ENCODE data around the gene EDN3.
A peak's percentile ranks its signal among the peaks of the same experiment; 100 is the strongest.

EDN3 gene

GRCh38 chr20:59300333-59301081 is at the start of gene EDN3:
EDN3 (plus strand) TSS chr20:59300611; CDS start chr20:59300813, 202 bp downstream.
- DNase-seq = no peak

- no peak for DNase-seq
Measured at GRCh38 chr20:59253325-59253724, 47.1 kb upstream of the EDN3 start.

- DNase-seq = no peak
Measured at GRCh38 chr20:59253779-59254319, 46.6 kb upstream of the EDN3 start.

GRCh38 chr20:59255256-59255655 is 45.2 kb upstream of the EDN3 start:
- DNase-seq = no peak

- no peak for DNase-seq
Measured at GRCh38 chr20:59258221-59258621, 42.2 kb upstream of the EDN3 start.

- DNase-seq = no peak
Measured at GRCh38 chr20:59259946-59260345, 40.5 kb upstream of the EDN3 start.

- DNase-seq = no peak
Measured at GRCh38 chr20:59265298-59265697, 35.1 kb upstream of the EDN3 start.

GRCh38 chr20:59268870-59269269 is 31.5 kb upstream of the EDN3 start:
- no peak for DNase-seq

GRCh38 chr20:59269411-59270025 is 30.9 kb upstream of the EDN3 start:
- DNase-seq = no peak

- no peak for DNase-seq
Measured at GRCh38 chr20:59270380-59270779, 30.0 kb upstream of the EDN3 start.

- DNase-seq = no peak
Measured at GRCh38 chr20:59273739-59274357, 26.6 kb upstream of the EDN3 start.

GRCh38 chr20:59276938-59277337 is 23.5 kb upstream of the EDN3 start:
- no peak for DNase-seq

GRCh38 chr20:59284470-59284869 is 15.9 kb upstream of the EDN3 start:
- no peak for DNase-seq

- DNase-seq = no peak
Measured at GRCh38 chr20:59289994-59290393, 10.4 kb upstream of the EDN3 start.

- DNase-seq = peak; percentile 48 to 79
Measured at GRCh38 chr20:59291740-59292383, 8.5 kb upstream of the EDN3 start.

GRCh38 chr20:59295531-59295930 is 4.9 kb upstream of the EDN3 start:
- no peak for DNase-seq

- no peak for DNase-seq
Measured at GRCh38 chr20:59297686-59298085, 2.7 kb upstream of the EDN3 start.

- DNase-seq = no peak
Measured at GRCh38 chr20:59299945-59300332, 472 bp upstream of the EDN3 start.

GRCh38 chr20:59301343-59302007 is 1.1 kb downstream of the EDN3 start:
- DNase-seq = no peak

- DNase-seq = no peak
Measured at GRCh38 chr20:59305908-59306655, 5.7 kb downstream of the EDN3 start.

GRCh38 chr20:59307270-59307669 is 6.9 kb downstream of the EDN3 start:
- no peak for DNase-seq

Data from SHP77 (cell line).